HG02981 (cell line): ENCODE measurements around the gene CCDC73.
"Not testable (repeated sequence)": the region's sequence is repeated elsewhere in the genome, so short reads cannot be mapped to it uniquely, and the experiment has no call there.

Source experiments
- ATAC-seq: cut with Tn5 transposase; IDR thresholded peaks from one replicate; pipeline ENCODE4 v1.9.1; 2021; ENCODE audit warnings: mild to moderate bottlenecking, moderate library complexity; ENCODE audit not compliant: unreplicated experiment

Gene CCDC73

DNA sequence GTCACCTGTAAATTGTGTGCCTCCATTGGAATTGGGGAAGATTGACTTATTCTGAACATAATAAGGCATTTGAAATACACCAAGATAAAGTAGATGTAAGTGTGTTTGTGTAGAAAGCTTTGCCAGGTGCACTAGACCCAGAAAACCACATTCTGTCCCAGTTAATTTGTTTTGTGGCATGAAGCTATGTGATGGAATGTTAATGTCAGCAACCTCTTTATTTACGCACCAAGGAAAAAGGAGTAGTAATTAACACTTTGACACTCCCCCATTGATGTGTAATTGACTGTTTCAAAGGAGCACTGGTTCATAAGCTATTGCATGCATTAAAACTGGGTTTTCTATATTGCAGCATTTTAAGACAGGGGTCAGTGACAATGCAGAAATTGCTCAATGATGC, 196.5 kb downstream of the CCDC73 start:
- ATAC-seq: no peak

- not testable (repeated sequence) for ATAC-seq
Observed at GRCh38 chr11:32596114-32596513, 198.3 kb downstream of the CCDC73 start.

- no peak for ATAC-seq
Observed at GRCh38 chr11:32594272-32594671, 200.2 kb downstream of the CCDC73 start.

DNA sequence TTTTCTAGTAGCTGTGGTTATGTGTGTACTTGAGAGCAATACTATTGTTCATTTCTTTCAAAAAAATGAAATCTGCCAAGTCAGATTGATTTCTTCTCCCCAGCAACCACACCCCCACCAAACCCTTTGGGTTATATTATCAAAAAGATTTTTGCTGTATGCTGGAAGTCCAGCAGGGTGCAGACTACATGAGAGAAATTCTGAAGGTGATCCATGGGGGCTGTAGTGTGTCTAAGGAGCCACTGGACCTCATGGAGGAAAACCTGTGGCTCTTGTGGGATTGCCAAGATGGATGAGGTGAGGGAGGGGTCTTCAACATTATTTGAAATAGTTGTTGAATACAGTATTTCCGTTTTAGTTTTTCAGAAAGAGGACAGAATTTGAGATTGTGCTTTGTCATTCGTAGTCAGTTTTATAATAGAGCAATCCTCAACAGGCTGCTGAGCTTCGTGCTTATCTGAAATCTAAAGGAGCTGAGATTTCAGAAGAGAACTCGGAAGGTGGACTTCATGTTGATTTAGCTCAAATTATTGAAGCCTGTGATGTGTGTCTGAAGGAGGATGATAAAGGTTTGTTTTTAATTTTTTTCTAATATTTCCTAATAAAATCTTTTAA, 207.8 kb downstream of the CCDC73 start:
- ATAC-seq: no peak

DNA sequence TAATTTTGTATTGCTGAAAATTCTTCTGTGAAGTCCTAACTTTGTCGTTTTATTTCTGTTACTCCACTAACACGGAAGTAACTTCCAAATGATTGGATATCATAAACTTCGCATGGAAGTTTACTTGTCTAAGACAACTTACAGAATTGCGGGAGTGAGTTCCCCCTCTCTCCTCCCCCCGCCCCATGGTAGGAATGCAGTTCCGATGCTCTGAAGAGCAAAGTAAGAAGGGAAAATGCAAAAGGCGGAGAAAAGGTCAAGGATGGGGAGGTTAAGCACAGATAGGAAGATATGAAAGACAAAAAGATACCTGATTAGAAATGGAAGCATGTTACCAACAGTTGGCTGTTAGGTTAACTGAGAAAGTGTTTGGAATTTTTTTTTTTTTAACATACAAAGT, 209.5 kb downstream of the CCDC73 start:
- no peak for ATAC-seq

- peak; percentile 99 for ATAC-seq
Observed at GRCh38 chr11:32583459-32584271, 210.8 kb downstream of the CCDC73 start, which contains the start of gene EIF3M. TSS of gene EIF3M (plus strand) at chr11:32583831. CDS start at chr11:32583888, 57 bp downstream.

GRCh38 chr11:32581556-32581955, 212.9 kb downstream of the CCDC73 start:
- ATAC-seq: no peak

DNA sequence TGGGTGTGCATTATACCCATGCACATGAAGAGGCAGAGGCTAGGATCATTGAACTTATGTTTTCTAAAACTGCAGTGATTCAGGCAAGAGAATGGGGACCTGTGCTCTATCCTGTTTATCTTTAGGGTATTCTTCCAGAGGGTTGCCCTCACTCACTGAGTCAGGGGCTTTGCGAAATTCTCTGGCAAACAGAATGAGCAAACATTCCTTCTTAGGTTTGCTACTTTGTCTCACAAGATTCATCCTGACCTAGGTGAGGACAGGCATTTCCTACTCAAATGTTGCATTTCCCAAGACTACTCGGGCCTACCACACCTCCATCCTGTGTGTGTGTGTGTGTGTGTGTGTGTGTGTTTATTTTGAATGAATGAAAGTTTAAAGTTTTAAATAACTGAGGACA, 213.5 kb downstream of the CCDC73 start:
- ATAC-seq: no peak

DNA sequence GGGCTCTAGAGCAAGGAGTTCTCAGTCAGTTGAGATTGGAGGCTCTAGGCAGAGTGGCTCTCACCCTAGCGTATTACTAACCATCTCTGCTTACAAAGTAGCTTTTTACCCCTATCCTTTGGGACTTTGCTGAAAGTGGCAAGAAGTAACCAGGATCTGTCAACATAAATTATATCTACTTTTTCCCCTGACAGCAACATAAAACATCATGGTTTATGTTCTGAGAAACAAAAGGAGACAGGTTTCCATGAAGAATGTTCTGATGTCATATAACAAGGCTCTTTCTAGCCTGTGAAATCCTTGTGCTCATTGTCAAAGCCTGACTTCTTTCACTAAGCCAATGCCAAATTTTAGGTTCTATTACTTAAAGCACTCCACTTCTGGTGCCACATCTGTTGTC, 218.0 kb downstream of the CCDC73 start:
- no peak for ATAC-seq

GRCh38 chr11:32575070-32575469, 219.4 kb downstream of the CCDC73 start:
- no peak for ATAC-seq

DNA sequence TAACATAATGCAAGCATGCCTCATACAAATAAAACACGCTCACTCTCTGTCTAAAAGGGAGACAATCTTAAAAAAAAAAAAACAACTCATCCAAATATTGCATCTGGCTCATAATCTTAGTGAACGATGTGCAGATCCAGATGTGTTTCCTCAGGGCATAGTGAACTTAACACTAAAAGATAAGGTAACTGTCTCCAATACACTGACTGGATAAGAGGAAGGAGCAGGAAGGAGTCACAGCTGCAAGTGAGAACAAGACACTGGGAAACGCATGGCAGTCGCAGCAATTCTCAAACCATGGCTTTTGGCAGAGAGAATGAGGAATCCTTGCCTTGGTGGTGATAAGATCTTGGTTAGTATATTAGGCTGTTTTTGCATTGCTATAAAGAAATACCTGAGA, 220.0 kb downstream of the CCDC73 start:
- ATAC-seq: no peak

DNA sequence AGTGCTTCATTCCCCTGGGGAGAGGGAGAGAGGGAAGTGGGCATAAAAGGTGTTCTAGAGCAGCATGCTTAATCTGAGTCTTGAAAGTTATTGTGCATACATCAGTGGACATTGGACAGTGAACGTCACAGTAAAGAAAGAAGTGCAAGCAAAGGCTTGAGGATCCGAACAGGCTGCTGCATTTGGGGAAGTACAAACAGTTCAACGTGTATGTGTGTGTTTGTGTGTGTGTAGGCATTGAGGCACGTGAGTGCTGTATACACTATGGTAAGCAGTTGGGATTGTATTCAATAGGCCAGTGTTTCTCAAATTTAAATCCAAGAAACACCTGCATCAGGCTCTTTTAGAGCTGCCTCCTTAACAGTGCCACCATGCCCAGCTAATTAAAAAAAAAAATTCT, 221.2 kb downstream of the CCDC73 start:
- no peak for ATAC-seq

- no peak for ATAC-seq
Observed at GRCh38 chr11:32571039-32571438, 223.4 kb downstream of the CCDC73 start.

DNA sequence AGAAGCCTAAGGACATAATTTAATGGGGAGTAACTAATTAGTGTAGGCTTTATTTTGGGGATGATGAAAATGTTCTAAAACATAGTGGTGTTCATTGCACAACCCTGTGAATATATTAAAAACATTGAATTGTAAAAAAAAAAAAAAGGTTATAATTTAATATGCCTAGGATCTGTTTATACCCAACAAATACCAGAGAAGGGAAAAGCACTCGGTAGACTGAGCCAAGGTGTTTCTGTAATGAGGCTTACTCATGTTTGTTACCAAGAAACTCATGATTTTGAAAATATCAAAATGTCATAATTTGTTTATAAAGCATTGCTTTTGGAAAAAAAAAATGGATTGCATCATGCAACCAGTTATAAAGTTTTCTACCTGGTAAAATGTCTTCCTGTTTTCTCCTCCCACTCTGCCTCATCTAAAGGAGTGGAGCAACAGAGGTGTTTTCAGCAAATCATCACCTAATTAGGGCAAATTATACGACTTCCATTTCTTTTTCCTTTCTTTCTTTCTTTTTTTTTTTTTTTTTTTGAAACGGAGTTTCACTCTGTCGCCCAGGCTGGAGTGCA, 225.1 kb downstream of the CCDC73 start:
- no peak for ATAC-seq

- no peak for ATAC-seq
Observed at GRCh38 chr11:32567154-32567553, 227.3 kb downstream of the CCDC73 start.

DNA sequence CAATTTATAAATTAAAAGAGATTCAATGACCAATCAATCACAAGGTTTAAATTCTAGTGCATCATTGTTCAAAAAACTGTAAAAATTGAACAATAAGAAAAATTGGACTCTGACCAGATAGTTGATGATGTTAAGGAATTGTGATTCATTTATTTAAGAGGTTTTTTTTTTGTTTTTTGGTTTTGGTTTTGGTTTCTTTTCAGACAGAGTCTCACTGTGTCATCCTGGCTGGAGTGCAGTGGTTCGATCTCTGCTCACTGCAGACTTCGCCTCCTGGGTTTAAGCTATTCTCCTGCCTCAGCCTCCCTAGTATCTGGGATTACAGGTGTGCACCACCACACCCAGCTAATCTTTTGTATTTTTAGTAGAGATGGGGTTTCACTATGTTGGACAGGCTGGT, 227.9 kb downstream of the CCDC73 start:
- ATAC-seq: no peak

DNA sequence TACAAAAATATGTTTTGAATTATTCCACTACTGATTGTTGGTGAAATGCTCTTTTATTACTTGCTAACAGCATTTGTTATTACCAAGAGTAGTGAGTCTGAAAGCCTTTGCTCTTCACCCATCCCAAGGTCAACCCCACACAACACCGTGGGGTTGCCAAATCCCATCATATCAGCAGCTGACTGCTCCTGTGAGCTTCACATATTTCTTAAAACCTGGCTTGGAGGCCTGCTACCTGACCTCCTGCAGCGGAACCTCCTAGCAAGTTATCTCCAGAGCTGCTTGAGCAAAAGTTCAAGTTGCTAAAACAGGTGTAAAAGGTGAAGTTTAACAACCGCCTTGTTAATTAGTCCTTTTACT, 230.9 kb downstream of the CCDC73 start:
- no peak for ATAC-seq

GRCh38 chr11:32562839-32563599, 231.4 kb downstream of the CCDC73 start:
- ATAC-seq: no peak

DNA sequence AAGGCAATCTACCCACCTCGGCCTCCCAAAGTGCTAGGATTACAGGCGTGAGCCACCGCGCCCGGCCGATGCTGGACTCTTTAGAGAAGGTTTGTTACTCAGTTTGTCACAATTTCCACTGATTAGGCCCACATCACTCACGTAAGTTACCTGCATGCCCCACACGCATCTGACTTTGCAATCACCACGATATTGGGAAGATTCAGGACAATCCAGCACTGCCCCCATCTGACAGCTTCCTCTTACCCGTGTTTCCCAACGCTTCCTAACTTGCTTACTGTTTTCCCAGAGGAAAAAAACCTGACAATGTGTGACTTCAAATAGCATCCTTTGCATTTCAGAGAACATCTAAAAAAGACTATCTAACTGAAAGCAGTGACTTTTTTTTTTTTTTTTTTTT, 232.6 kb downstream of the CCDC73 start:
- no peak for ATAC-seq

DNA sequence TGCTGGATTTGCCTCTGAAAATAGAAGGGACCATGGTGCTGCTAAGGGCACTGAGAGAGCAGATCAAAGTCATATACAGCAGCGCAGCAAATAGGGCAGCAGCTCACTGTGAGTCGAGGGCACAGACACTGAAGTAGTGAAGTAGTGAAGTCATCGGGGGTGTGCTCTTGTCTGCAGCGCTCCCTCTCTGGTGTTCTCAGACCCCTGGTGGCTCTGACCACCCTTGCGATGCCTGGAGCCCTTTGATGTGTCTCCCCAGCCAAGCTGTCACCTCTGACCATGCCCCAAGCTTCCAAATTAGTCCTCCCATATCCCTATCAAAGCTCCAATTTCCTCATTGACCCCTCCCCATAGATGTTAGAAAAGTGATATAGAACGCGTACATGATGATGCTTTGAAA, 238.6 kb downstream of the CCDC73 start:
- ATAC-seq: no peak

GRCh38 chr11:32555091-32555490, 239.4 kb downstream of the CCDC73 start:
- ATAC-seq: no peak
